ENCODE measurements around the gene ARHGAP33.
A peak's percentile ranks its signal among the peaks of the same experiment; 100 is the strongest.

The ARHGAP33 gene

DNA sequence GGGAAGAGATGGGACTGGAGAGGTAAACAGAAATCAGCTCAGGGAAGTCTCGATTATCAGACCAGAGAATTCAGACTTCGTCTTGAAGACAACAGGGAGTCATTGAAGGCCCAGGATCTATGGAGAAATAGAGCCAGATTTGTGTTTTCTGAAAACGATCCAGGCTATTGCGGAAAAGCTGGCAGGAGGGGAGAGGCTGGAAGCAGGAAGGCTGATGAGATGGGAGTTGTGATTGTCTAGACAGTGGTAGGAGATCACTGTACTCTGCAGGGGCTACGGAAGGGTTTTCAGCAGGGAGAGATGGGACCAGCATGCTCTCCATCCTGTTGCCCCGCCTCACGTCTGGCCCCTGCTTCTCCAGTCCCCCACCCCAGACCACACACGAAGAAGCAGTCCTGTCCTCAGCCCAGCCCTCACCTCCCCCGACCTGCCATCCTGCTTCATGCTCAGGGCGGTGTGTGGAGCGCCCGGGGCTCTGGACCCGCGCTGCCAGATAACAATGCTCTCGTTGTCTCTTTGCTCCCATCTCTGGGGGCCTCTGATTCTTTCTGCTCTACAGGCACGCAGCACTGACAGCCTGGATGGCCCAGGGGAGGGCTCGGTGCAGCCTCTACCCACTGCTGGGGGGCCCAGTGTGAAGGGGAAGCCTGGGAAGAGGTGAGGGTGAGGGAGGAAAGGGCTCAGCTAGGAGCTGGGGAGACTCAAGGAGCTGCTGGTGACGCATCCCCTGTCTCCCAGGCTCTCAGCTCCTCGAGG lies 1.9 kb downstream of the ARHGAP33 start:
- no peak for DNase-seq (ENCODE audit: low read depth, low spot score)

DNA sequence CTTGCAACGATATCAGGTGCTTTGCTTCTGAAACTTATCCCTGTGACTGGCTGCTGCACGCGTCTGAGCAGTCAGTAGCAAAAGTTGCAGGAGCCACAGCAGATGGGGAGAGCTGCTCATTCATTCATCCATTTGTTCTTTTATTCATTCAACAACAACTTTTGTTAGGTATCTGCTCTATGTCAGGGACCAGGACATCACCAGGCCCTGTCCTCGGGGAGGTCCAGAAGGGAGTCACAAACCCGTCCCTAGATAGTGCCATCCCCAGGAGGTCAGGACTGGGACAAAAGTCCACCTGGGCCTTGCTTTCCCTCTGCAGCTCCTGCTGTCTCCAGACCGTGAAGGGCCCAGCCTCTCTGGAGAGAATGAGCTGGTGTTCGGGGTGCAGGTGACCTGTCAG lies 2.6 kb downstream of the ARHGAP33 start:
- DNase-seq (ENCODE audit: low read depth, low spot score): no peak

DNA sequence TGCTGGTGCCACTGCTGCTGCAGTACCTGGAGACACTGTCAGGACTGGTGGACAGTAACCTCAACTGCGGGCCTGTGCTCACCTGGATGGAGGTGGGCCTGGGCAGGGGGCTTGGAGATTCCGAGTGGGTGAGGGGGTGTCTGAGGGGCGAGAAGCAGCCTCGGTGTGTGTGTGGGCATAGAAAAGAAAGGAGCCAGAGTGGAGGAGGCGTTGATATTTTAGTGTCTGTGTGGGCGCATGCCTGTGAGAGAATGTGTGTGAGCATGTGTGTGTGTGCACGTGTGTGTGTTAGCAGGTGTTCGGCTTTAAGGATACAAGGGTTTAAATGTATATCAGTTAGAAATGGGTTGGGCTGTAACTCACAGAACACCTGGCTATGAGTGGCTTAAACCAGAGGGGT lies 3.7 kb downstream of the ARHGAP33 start:
- DNase-seq (ENCODE audit: low read depth, low spot score): no peak

DNA sequence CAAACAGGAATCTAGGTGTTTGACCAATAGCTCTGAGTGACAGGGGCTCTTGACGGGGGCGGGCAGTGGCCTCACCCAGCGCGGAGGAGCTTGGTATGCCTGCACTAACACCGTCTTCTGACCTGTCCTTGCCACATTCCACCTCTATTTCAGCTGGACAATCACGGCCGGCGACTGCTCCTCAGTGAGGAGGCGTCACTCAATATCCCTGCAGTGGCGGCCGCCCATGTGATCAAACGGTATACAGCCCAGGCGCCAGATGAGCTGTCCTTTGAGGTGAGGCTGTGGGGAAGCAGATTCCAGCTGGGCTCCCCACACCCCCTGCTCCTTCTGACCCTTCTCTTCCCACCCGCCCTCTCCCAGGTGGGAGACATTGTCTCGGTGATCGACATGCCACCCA lies 4.7 kb downstream of the ARHGAP33 start:
- no peak for DNase-seq (ENCODE audit: low read depth, low spot score)

DNA sequence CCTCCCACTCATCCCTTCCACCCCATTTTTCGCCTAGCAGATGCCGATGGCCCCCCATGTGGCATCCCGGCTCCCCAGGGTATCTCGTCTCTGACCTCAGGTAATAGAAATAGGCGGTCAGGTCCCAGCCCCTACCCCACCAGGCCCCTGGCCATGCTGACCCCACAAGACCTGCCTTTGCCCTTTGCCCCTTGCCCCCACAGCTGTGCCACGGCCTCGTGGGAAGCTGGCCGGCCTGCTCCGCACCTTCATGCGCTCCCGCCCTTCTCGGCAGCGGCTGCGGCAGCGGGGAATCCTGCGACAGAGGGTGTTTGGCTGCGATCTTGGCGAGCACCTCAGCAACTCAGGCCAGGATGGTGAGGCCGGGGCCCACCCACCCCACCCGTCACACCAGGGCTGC lies 5.4 kb downstream of the ARHGAP33 start:
- DNase-seq (ENCODE audit: low read depth, low spot score): no peak

DNA sequence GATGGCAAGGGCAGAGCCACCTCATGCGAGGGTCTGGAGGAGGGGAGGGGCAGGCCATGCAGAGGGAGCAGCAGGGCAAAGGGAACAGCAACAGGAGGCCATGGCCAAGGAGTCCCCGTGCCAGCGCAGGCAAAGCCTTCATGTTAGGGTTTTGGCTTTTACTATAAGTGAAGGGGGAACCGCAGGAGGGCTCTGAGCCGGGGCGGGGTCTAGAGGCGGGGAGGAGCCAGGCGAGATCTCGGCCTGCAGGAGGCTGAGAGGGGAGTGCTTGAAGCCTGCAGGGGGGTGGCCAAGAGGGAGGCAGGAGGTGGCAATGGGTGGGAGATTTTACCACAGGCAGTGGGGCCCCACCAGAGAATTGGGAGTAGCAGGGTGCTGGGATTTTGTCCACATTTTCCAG lies 6.3 kb downstream of the ARHGAP33 start:
- DNase-seq (ENCODE audit: low read depth, low spot score): no peak

DNA sequence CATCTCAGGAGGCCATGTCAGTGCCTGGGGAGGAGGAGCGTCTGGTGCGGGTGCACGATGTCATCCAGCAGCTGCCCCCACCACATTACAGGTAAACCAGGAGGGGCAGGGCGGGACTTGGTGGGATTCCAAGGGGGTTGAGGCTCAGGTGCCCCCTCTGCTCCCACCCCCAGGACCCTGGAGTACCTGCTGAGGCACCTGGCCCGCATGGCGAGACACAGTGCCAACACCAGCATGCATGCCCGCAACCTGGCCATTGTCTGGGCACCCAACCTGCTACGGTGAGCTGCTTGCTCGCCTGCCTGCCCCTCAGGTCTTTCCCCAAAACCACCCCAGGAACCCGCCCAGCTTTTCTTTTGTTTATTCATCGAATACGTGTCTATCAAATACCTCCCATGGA lies 7.2 kb downstream of the ARHGAP33 start:
- no peak for DNase-seq (ENCODE audit: low read depth, low spot score)

DNA sequence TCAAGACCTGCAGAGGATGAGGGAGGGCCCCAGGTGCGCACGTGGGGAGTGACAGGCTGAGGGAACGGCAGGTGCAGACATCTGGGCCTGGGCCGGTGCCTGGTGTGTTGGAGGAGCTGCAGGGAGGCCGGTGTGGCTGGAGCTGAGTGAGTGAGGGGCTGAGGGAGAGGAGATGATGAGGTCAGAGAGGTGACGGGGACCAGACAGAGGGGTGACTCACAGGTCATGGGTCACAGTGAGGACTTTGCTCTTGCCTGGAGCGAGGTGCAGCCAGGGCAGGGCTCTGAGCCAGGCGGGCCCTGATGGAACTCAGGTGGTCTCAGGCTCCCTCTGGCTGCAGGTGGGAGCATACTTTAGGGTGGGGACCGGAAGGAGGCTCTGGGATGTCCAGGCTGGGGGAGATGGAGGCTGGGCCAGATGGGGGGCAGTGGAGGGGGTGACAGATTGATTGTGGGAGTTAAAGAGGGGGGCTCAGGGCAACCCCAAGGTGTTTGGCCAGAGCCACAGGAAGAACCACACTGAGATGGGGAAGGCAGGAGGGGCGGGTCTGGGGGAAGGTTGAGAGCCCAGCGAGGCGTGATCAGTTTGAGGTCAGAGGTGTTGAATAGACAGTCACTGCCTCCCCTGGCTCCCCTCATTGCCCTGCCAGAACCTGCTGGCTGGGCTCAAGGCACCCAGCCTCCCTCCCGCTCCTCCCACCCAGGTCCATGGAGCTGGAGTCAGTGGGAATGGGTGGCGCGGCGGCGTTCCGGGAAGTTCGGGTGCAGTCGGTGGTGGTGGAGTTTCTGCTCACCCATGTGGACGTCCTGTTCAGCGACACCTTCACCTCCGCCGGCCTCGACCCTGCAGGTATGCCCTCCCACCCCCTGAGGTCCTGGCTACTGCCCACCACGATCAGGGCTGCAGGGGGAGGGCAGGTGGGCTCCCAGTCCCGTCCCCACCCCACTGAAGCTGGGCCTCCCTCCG lies 8.4 kb downstream of the ARHGAP33 start:
- DNase-seq (ENCODE audit: low read depth, low spot score): no peak

DNA sequence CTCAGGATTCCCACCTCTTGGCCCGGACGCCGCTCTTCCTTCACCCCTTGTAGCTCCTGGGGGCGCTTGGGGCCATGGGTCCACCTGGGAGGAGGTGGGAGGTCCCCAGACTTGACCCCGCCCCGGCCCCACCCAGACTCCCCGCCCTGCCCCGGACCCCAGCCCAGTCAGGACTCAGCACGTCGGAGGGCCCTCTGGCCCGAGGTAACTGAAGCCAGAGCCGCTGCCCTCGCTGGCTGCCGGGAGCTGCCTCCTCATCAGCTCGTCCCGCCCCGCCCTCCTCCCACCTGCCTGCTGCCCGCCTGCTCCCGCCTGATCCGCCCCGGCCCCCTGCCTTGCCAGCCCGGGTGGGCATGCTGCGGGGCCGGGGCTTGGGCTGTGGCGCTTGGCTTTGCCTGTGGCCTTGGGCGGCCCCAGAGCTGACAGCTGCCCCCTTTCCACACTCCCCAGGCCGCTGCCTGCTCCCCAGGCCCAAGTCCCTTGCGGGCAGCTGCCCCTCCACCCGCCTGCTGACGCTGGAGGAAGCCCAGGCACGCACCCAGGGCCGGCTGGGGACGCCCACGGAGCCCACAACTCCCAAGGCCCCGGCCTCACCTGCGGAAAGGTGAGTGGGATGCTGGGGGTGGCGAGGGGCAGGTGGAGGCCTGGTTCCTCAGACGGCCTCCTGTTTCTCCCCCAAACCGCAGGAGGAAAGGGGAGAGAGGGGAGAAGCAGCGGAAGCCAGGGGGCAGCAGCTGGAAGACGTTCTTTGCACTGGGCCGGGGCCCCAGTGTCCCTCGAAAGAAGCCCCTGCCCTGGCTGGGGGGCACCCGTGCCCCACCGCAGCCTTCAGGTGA lies 9.4 kb downstream of the ARHGAP33 start:
- DNase-seq (ENCODE audit: low read depth, low spot score): peak; percentile 64

DNA sequence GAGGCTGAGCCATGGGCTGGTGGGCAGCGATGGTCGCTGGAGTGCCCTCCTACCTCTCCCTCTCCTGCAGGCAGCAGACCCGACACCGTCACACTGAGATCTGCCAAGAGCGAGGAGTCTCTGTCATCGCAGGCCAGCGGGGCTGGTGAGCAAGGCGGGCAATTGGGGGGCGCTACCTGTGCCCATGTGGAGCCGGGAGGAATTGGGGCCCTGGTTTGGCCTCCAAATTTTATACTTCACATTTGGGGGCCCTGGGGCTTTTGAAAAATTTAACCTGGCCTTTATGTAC lies 9.9 kb downstream of the ARHGAP33 start:
- no peak for DNase-seq (ENCODE audit: low read depth, low spot score)

DNA sequence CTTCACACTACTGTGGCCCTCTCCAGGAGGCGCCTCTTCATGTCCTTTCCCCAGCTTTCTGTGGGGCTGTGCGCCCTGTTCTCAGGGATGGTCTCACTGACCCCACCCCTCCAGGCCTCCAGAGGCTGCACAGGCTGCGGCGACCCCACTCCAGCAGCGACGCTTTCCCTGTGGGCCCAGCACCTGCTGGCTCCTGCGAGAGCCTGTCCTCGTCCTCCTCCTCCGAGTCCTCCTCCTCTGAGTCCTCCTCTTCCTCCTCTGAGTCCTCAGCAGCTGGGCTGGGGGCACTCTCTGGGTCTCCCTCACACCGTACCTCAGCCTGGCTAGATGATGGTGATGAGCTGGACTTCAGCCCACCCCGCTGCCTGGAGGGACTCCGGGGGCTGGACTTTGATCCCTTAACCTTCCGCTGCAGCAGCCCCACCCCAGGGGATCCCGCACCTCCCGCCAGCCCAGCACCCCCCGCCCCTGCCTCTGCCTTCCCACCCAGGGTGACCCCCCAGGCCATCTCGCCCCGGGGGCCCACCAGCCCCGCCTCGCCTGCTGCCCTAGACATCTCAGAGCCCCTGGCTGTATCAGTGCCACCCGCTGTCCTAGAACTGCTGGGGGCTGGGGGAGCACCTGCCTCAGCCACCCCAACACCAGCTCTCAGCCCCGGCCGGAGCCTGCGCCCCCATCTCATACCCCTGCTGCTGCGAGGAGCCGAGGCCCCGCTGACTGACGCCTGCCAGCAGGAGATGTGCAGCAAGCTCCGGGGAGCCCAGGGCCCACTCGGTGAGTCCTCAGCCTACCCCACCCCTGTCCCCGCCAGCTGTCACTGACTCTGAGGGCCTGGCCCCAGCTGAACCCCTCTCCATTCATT lies 11.2 kb downstream of the ARHGAP33 start:
- no peak for DNase-seq (ENCODE audit: low read depth, low spot score)

DNA sequence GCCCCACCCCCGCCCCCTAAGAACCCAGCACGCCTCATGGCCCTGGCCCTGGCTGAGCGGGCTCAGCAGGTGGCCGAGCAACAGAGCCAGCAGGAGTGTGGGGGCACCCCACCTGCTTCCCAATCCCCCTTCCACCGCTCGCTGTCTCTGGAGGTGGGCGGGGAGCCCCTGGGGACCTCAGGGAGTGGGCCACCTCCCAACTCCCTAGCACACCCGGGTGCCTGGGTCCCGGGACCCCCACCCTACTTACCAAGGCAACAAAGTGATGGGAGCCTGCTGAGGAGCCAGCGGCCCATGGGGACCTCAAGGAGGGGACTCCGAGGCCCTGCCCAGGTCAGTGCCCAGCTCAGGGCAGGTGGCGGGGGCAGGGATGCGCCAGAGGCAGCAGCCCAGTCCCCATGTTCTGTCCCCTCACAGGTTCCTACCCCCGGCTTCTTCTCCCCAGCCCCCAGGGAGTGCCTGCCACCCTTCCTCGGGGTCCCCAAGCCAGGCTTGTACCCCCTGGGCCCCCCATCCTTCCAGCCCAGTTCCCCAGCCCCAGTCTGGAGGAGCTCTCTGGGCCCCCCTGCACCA lies 11.9 kb downstream of the ARHGAP33 start:
- DNase-seq (ENCODE audit: low read depth, low spot score): no peak

DNA sequence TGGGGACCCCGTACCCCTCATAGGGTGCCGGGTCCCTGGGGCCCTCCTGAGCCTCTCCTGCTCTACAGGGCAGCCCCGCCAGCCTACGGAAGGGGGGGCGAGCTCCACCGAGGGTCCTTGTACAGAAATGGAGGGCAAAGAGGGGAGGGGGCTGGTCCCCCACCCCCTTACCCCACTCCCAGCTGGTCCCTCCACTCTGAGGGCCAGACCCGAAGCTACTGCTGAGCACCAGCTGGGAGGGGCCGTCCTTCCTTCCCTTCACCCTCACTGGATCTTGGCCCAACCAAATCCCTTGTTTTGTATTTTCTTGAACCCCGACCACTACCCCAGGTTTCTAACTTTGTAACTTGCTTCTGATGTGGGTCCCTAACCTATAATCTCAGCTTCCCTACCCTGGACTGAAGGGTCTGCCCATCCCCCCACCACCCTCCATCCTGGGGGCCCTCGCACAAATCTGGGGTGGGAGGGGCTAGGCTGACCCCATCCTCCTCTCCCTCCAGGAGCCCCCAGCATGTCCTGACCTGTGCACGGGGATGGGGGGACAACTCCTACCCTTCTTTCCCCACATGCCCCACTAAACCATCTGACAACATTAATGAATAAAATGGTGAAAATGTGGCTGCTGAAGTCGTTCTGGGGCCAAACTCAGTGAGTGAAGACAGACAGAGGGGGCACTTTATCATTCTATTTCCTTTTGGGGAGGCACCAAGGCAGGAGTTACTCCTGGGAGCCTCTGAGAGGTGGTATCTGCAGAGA lies 13.0 kb downstream of the ARHGAP33 start:
- no peak for DNase-seq (ENCODE audit: low read depth, low spot score)

DNA sequence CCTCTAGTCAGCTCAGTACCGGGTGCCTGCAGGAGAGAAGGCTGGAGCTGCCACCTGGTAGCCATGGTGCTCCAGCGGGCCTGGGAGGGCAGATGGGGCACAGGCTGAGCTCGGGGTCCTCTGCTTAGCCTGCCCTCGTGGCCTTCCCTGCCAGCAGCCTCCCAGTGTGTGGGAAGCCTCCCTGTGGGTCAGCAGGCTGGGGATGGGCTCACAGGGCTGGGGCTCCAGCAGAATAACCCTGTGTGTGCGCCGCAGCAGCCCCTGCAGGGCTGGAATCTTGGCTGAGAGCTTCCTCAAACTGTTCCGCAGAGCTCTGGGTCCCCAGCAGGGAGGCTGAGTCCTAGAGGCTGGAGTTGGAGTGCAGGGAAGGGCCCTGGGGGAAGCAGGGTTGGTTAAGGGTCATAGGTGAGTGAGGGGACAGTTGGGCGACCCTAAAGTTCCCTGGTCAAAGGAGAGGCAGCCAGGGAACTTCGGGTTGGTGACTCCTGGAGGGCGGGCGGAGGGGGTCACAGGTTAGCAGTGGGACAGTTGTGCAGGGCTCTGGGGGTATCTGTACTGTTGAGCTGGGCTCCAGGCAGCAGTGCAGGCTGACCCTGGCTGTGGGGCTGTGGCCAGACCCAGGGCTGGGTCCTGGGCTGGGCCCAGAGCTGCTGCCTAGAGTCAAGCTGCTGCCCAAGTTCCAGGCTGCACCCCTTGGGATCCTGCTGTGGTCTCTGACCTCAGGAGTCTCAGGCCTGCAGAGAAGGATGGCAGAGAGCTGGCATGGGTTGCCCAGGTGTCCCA lies 14.0 kb downstream of the ARHGAP33 start:
- DNase-seq (ENCODE audit: low read depth, low spot score): no peak

DNA sequence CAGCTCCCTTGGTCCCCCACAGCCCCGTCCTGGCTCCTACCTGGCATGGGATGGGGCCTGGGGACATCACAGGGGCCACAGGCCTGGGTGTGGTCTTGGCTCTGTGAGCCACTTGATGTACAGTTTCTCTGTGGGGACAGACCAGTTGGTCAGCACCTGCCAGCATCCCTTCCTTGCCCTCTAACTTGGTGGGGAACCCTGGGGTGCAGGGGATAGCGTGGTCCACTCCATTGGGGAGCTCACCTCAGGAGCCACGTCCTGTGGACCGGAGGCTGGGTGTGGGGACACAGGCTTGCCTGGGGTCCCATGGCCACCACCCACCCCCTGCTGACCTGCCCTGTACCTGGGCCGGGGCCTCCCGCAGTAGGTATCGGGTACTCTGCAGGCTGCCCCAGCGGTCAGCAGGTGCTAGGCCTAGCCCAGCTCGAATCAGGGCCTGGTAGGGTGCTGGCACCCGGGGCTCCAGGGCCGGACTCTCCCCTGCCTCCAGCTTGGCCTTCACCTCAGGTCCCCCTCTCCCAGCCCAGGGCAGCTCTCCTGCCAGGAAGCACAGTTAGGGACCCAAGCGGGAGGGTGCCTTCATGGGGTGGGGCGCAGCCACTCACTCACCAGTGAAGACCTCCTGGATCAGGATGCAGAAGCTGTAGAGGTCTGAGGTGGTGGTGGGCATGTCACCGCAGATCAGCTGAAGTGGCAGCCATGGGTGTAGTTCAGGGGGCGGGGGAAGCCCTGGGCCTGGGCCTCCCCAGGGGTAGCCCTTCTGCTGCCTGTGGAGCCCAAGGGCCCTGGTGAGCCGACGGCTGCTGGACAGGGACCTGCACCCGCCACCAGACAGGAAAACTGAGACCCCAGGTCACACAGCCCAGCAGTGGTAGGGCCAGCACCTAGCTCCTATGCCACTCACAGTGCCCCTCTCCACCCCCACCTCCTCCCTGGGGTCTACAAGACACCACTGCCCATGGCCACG lies 14.9 kb downstream of the ARHGAP33 start:
- DNase-seq (ENCODE audit: low read depth, low spot score): no peak

DNA sequence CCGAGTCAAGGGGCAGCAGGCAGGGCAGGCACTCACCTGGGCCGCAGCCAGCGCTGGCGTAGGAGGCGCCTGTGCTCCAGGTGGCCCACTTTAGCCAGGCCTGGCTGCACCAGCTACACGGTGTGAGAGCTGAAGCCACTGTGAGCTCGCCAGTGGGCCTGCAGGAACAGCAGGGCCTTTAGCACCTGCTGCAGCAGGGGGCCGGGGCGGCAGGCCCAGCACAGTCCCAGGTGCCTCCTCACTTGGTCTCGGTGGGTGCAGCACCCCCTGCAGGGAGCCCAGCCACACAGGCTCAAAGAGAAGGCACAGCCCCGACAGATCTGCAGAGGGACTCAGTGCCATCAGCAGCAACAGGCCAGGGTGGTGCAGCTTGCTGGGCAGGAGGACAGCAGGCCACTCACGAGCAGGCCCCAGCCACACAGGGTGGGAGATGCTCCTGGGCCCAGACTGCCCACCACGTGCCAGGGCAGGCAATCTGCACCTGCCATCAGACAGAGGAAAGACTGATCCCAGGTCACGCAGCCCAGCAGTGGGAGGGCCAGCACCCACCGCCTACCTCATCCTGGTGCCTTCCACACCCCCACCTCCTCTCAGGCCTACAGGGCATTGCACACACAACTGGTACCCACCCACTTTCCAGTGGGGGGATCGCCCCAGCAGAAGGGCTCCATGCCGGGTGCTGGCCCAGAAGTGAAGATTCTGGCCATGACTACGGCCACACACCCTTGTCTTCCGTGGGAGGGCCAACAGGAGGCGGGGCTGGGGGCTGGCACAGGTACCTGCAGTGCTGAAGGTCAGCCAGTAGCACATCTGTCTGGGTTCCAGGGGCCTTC lies 15.8 kb downstream of the ARHGAP33 start:
- no peak for DNase-seq (ENCODE audit: low read depth, low spot score)

DNA sequence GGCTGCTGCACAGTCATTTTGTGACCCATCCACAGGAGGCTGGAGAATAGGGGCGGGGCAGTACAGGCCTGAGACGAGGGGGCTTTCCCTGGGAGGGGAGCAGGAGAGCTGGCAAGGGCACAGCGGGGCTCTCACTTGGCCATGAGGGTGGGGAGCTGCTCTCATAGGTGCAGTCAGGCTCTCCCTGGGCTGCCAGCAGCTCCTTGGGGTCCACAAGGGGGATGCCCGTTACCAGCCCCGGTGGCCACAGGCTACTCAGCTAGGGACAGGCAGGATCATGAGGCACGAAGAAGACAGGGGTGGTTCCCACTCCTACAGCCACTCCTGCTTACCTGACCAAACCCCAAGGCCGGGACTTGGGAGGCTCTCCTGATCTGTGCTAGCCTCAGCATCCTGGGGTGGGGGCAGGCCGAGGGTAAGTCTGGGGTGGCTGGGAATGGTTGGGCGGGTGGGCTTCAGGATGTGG lies 16.5 kb downstream of the ARHGAP33 start:
- DNase-seq (ENCODE audit: low read depth, low spot score): no peak
